Stimulated activated CD4-positive, alpha-beta T cell treated with anti-CD3 and anti-CD28 coated beads, Interleukin-15, amount 100 ng/mL, for 24 hours (primary cell): ENCODE measurements around the gene HPD.

Experiments used
- DNase-seq: peaks from one replicate; pipeline ENCODE4 v3.0.0-alpha.2; 2020

The HPD gene

DNA sequence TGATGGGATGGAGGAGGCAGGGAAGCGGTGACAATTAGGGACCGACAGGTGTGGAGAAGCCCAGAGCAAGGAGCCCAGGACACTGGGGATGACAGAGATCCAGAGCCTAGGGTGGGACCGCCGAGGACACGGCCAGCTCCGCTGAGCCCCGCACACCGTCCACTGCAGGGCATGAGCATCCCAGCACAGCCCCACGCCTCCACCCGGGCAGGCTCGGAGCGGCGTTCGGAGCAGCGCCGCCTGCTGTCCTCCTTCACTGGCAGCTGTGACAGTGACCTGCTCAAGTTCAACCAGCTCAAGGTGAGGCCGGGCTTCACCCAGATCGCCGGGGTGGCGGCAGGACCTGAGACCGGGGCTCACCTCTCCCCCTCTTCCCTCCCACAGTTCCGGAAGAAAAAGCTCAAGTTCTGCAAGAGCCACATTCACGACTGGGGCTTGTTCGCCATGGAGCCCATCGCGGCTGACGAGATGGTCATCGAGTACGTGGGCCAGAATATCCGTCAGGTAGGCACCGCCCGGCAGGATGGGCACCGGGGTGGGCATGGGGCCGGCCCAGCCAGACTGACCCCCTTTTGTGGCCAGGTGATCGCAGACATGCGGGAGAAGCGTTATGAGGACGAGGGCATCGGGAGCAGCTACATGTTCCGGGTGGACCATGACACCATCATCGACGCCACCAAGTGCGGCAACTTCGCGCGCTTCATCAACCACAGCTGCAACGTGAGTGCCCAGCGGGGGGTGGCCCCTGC lies 31.1 kb downstream of the HPD start:
- DNase-seq = no peak

GRCh38 chr12:121826318-121827150 lies 32.1 kb downstream of the HPD start:
- no peak for DNase-seq

- DNase-seq = no peak
Observed at GRCh38 chr12:121825041-121825523, 33.6 kb downstream of the HPD start.

DNA sequence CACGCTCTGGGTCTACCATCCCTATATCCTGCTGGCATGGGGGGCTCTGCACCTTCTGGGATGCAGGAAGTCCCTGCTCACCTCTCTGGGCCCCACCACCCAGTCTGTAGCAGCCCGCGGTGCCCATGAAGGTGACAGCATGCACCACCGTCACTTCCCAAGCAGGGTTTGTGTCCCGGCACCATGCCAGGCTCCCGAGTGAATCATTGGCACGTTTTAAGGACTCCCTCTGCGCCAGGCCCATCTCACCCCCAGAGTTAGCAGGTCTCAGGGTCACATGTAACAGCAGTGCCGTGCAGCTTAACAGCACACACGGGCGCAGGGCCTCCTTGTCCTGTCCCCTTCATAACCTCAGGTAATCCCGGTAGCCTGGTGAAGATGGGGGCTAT lies 34.9 kb downstream of the HPD start:
- no peak for DNase-seq

DNA sequence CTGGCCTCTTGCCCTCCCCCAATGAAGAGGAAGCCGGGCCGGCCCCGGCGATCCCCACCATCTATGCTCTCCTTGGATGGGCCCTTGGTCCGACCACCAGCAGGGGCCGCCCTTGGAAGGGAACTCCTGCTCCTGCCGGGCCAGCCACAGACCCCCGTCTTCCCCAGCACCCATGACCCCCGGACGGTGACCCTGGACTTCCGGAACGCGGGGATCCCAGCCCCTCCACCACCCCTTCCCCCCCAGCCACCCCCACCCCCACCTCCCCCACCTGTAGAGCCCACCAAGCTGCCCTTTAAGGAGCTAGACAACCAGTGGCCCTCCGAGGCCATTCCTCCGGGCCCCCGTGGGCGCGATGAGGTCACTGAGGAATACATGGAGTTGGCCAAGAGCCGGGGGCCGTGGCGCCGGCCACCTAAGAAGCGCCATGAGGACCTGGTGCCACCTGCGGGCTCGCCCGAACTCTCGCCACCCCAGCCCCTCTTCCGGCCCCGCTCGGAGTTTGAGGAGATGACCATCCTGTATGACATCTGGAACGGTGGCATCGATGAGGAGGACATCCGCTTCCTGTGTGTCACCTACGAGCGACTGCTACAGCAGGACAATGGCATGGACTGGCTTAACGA lies 35.4 kb downstream of the HPD start:
- peak; percentile 8 for DNase-seq

- no peak for DNase-seq
Observed at GRCh38 chr12:121822393-121823100, 36.1 kb downstream of the HPD start.

DNA sequence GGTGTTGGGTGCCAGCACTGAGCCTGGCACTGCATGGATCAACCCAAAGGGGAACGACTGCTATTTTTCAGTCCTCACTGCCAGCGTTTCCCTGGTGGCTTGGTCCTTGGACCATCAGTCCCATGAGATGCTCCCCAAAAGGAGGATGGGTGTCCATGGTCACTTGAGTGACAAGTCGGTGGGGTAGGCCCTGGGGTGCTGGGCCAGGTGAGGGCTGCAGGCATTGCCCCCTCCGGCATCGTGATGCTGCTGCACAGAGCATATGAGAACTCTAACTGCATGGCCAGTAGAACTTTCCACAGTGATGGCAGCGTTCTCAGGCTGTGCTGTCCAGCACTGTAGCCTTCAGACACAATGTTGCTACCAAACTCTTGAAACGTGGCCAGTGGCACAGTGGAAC lies 38.6 kb downstream of the HPD start:
- no peak for DNase-seq

DNA sequence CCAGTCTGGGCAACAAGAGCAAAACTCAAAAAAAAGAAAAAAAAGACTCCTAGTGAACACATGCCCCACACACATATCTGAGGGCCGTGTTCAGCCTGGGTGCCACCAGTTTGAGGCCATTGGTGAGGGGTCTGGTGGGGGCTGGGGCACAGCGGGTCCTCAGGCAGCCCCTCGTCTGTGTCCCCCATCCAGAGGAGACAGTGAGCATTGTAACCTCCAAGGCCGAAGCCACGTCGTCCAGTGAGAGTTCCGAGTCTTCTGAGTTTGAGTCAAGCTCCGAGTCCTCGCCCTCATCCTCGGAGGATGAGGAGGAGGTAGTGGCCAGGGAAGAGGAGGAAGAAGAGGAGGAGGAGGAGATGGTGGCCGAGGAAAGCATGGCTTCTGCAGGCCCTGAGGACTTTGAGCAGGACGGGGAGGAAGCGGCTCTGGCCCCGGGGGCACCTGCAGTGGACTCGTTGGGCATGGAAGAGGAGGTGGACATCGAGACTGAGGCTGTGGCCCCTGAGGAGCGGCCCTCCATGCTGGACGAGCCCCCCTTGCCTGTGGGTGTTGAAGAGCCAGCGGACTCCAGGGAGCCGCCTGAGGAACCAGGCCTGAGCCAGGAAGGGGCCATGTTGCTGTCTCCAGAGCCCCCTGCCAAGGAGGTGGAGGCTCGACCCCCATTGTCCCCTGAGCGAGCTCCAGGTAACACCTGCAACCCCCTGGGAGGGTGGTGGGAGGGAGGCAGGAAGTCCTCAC lies 39.3 kb downstream of the HPD start:
- no peak for DNase-seq

GRCh38 chr12:121817648-121818043 lies 41.0 kb downstream of the HPD start:
- no peak for DNase-seq

GRCh38 chr12:121816925-121817647 lies 41.6 kb downstream of the HPD start:
- no peak for DNase-seq

DNA sequence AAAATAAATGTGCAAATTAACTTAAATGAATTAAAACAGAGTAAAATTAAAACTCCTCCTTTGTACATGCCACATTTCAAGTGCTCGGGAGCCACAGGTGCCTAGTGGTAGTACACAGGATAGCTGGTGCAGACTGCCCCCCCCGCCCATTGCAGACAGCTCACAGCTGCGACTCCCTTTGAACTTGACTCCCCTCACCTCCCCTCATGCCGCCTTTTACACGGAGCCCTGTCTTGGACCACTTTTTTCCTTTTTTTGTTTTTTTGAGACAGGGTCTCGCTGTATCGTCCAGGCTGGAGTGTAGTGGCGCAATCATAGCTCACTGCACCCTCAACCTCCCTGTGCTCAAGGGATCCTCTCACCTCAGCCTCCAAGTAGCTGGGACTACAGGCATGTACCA lies 43.4 kb downstream of the HPD start:
- DNase-seq = peak; percentile 12

GRCh38 chr12:121814429-121815119 lies 44.1 kb downstream of the HPD start:
- no peak for DNase-seq

DNA sequence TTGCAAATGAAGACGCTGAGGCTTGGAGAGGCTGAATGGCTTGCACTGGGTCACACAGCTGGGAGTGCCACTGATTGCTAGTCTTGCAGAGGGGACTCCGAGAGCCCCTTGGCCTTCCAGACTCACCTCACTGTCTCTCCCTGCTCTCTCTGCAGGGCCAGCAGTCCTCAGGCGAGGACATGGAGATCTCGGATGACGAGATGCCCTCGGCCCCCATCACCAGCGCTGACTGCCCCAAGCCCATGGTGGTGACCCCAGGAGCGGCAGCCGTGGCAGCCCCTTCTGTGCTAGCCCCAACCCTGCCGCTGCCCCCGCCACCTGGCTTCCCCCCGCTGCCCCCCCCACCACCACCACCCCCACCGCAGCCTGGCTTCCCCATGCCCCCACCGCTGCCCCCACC lies 44.7 kb downstream of the HPD start:
- DNase-seq = no peak

GRCh38 chr12:121812921-121813896 lies 45.5 kb downstream of the HPD start:
- DNase-seq = peak; percentile 7

GRCh38 chr12:121812320-121812871 lies 46.3 kb downstream of the HPD start:
- DNase-seq = peak; percentile 74

DNA sequence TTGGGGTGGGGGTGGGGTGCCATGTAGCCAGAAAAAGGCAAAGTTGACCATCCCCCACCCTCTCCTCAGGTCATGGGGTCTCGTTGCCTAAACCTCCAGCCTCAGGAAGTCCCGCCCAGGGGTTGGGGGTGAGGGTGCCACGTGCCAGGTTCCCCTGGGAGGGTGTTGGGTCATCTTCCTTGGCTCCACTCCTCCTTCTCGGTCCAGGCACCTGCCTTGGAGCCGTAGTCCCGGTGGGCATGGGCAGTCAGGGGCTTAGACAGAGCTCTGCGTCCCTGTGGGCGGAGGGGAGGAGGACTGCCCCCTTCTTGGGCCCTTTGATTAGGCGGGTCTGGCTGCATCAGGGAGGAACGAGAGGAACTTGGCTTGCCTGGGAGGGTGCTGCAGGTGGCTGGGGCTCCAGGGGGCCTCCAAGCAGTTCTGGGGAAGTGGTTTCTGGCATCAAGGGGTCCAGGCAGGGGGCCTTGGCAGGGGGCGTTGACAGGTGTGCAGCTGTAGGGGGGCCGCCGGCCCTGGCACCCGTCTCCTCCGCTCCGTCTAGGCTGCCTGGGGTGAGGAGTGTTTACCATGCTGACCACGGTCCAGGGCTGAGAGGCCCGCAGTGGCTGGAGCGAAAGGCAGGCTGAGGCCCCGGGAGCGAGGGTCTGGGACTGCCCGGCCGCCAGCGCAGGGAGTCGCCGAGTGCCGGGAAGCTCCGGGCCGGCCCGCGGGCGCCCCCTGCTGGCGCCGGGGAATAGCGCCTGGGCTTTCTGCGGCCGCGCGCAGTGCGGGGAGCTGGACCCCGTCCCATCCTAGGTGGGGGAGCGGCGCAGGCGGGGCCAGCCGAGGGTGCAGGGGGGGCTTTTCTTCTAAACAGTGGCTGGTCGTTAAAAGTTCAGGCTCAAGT lies 47.0 kb downstream of the HPD start:
- DNase-seq = peak; percentile 76

DNA sequence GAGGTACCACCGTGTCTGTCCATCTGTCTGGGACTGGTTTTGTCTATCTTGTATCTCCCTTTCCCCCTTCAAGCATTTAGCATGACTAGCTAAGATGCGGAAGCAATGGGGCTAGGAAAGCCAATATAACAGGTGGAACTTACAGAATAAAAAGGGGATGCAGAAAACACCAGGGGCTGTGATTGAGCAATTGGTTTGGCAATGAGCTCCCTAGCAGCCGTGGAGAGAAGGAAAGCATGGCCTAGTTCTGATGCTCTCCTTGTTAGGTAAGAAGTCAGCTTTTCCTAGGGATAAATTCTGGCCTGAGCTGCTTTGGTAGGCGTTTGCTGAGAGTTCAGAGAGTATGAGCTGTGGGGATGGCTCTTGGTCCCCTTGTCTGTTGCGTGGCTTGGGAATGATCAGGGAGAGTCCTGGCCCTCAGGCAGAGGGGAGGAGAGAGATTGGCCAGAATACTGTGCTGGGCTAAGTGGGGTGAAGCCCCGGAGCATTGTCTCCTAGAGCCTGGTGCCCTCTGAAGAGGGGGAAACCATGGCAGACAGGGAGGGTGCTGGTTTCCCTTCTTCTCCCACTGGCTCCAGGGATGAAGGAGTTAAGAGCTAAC lies 47.7 kb downstream of the HPD start:
- DNase-seq = peak; percentile 3
